Measurements from ENCODE around the gene CDC42EP4.

DNA sequence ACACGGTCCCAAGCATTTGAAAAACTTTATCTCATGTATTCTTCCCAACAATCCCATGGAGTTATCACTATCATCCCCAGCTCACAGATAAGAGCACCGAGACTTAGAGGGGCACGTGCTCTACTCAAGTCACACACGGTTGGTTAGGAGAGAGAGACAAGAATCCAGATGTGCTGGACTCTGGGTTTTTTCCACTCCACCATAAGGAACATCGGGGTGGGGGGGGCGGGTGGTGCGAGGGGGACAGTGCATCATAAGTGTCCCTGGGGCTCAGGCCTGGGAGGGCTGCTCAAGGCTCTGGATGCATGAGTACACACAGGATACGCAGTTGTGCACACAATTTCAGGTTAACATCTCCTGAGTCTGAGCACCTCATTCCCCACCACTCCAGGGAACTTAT is 7.4 kb downstream of the CDC42EP4 start:
- TF ChIP-seq, protein P1, sequence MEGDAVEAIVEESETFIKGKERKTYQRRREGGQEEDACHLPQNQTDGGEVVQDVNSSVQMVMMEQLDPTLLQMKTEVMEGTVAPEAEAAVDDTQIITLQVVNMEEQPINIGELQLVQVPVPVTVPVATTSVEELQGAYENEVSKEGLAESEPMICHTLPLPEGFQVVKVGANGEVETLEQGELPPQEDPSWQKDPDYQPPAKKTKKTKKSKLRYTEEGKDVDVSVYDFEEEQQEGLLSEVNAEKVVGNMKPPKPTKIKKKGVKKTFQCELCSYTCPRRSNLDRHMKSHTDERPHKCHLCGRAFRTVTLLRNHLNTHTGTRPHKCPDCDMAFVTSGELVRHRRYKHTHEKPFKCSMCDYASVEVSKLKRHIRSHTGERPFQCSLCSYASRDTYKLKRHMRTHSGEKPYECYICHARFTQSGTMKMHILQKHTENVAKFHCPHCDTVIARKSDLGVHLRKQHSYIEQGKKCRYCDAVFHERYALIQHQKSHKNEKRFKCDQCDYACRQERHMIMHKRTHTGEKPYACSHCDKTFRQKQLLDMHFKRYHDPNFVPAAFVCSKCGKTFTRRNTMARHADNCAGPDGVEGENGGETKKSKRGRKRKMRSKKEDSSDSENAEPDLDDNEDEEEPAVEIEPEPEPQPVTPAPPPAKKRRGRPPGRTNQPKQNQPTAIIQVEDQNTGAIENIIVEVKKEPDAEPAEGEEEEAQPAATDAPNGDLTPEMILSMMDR (IDR thresholded peaks at IDR 0.05): no peak
- no peak for TF ChIP-seq POLR2A (IDR thresholded peaks at IDR 0.05)
